GM19025 (cell line): Measurements from ENCODE around the gene C22orf15.

Experiments used
- ATAC-seq: cut with Tn5 transposase; IDR thresholded peaks from one replicate; pipeline ENCODE4 v1.9.1; 2021; ENCODE audit warnings: mild to moderate bottlenecking, low read depth, moderate library complexity; ENCODE audit not compliant: unreplicated experiment

The C22orf15 gene

DNA sequence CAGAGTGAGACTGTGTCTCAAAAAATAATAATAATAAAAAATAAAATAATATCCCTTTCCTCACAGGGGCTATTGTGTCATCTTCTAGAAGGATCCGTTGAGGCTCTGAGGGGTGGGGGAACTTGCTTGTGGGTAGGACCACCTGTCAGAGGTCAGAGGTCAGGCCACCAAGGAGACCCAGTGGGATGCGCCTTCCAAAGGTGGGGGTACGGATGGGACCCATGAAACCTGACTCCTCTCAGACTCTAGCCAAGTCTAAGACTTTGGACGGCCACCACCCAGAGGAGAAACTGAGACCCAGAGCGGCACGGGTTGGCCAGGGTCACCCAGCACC, 9.5 kb downstream of the C22orf15 start:
- ATAC-seq = no peak

DNA sequence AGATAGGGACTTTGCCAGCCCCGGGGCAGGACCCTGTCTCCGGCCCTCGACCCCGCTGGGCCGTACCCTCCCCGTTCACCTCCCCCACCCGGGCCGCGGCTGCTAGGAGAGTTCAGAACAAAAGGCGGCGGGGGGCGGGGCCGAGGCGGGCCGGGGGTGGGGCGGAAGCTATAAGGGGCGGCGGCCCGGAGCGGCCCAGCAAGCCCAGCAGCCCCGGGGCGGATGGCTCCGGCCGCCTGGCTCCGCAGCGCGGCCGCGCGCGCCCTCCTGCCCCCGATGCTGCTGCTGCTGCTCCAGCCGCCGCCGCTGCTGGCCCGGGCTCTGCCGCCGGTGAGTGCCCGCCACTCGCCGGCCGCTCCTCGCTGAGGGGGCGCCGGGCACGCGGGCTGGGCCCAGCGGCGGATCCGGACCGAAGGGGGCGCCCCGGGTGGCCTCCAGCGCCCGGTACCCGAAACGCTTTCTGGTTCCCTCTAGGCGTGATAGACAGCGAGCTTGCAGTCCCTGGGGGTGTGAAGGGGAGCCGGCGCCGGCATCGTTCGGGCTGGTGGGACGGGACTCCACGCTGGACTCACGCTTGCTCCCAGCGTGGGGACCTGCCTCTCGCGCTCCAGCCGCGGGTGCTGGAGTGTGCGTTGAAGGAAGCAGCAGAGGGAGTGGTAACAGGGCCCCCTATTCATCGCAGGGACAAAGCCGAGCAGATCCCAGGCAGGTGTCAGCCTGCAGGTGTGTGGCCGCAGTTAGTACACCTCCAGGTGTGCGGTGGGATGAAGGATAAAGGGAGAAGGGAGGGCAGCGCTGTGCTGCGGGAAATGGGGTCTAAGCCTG, 10.1 kb downstream of the C22orf15 start, which contains the start of gene MMP11:
Gene MMP11, plus strand, starts transcription at position 201 of the 825 bp plus-strand sequence. Its CDS starts 22 bp downstream, at position 223.
- no peak for ATAC-seq

DNA sequence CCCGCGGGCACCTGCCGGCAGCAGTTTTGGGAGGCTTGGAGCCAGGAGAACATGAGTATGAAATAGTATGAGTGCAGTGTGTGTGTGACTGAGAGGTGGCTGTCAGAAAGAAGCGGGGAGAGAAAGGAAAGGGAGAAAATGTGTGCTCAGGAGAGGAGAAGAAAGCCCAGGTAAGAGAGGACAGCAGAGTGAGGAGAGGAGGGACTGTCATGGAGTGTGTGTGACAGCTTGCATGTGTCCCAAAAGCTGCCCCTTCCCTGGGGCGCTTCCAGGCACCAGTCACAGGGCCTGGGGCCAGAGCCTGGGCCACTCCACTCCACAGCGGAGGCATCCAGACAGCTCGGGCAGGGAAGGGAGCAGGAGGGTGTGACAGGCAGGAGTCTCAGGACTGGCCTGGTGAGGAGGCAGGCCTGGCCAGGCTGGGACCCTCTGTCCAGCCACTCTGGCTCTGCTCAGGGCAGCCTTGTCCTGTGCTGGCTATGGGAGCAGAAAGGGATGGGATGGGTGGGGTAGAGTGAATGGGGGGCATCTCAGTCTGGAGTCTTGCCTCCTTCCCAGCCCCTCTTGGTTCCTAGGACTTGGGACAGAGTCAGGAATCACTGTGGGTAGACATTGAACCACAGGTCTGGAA, 10.8 kb downstream of the C22orf15 start:
- no peak for ATAC-seq

GRCh38 chr22:23774114-23774921, 11.5 kb downstream of the C22orf15 start:
- ATAC-seq = no peak

- ATAC-seq = no peak
Observed at GRCh38 chr22:23774922-23775436, 12.2 kb downstream of the C22orf15 start.

GRCh38 chr22:23775779-23776375, 13.1 kb downstream of the C22orf15 start:
- no peak for ATAC-seq

DNA sequence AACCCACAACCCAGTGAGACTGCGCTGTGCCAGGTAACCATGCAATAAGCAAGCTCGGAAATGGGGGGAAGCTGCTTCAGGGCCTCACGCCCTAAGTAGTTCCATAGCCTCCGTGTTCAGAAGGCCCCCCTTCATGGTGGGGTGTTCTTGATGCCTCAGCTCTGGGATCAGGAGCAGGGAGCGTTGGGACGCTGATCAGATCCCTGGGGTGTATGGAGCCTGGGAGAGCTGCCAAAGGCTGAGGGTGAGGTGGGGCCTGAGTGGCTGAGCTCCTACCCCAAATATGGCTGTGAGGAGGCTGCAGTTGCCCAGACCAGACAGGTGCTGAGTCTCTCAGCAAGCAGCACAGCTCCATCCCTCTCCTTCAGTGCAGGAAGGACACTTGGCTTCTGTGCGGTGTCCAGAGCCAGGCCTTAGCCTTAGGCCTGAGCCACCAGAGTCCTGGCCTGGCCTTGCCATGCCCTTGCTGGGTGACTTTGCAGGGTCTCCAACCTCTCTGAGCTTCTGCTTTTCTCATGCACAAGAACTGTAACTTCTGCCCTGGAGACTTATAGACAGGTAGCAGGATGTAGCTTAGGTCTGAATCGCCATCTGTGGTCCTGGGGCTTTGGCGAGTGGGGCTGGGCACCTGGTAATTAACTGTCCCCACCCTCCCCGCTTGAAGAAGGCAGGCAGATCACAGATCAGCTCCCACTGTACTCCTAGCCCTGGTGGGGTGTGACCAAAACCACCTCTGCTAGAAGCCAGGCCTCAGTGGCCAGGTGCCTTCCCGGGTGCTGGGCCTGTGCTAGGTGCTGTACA, 15.2 kb downstream of the C22orf15 start:
- ATAC-seq = no peak

DNA sequence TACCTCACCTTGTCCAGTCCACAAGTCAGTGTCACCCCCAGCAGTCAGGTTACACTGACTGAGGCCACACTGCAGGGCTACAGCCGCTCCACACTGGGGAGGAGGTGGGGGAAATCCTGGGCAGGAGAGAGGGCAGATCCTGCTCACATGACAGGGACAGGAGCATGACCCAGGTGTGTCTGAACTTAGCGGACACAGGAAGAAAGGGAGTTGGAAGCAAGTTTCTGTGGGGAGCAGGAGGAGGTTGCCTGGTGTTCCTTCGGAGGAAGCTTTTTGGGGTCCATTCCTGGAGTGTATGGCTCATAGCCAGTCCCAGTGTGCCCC, 15.7 kb downstream of the C22orf15 start:
- no peak for ATAC-seq

DNA sequence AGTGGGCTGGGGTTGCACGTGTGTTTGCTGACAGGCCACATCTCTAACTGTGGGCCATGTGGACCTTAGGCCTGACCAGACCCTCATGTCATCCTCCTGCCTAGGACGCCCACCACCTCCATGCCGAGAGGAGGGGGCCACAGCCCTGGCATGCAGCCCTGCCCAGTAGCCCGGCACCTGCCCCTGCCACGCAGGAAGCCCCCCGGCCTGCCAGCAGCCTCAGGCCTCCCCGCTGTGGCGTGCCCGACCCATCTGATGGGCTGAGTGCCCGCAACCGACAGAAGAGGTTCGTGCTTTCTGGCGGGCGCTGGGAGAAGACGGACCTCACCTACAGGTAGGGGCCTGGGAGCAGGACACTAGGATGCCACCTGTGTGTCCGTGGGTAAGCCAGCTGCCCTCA, 16.3 kb downstream of the C22orf15 start:
- ATAC-seq = no peak

GRCh38 chr22:23779731-23780130, 16.9 kb downstream of the C22orf15 start:
- no peak for ATAC-seq

DNA sequence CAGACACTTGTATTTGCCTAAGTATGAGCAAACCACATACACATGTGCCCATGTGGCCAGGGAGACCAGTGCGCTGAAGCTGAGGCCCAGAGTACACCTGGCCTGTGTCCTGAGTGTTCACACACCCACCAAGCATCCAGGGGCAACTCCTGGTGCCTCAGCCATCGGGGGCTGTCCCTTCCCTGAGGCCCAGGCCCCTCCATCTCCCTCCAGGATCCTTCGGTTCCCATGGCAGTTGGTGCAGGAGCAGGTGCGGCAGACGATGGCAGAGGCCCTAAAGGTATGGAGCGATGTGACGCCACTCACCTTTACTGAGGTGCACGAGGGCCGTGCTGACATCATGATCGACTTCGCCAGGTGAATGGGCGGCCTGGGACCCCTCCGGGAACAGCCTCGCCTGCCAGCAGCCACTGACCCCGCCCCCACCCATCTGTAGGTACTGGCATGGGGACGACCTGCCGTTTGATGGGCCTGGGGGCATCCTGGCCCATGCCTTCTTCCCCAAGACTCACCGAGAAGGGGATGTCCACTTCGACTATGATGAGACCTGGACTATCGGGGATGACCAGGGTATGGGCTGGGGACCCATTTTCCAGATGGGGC, 17.5 kb downstream of the C22orf15 start:
- ATAC-seq = no peak

GRCh38 chr22:23781065-23781464, 18.3 kb downstream of the C22orf15 start:
- ATAC-seq = no peak

DNA sequence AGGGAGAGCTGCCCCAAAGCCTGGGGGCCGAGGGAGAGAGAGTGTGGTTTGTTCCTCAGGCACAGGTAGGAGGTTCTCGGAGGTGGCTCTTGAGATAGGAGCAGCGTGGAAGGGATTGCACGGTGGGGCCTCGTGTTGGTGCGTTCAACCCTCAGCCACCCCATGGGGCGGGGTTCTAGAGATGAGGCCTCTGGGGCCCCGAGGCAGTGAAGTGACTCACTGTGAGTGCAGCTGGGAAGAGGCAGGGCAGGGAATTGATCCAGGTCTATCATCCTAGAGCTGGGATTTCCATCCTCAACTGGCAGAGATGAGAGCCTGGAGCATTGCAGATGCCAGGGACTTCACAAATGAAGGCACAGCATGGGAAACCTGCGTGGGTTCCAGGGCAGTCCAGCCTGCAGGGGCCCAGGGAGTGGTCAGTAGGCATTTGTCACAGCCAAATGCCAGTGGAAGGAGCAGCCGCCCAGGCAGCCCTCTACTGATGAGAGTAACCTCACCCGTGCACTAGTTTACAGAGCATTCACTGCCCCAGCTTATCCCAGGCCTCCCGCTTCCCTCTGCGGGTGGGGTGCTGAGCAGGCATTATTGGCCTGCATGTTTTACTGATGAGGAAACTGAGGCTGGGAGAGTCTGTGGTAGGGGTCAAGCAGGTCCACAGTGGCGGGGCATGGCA, 18.9 kb downstream of the C22orf15 start:
- no peak for ATAC-seq

DNA sequence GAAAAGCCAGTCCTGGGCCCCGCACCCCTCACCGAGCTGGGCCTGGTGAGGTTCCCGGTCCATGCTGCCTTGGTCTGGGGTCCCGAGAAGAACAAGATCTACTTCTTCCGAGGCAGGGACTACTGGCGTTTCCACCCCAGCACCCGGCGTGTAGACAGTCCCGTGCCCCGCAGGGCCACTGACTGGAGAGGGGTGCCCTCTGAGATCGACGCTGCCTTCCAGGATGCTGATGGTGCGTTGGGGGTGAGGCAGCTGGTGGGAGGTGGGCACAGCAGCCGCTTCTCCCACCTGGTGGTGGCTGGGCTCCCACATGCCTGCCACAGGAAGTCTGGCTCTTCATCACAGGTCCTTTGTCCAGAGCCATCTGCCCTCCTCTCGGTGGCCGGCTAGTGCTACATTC, 19.5 kb downstream of the C22orf15 start:
- no peak for ATAC-seq

GRCh38 chr22:23782703-23783102, 19.9 kb downstream of the C22orf15 start:
- ATAC-seq = no peak

DNA sequence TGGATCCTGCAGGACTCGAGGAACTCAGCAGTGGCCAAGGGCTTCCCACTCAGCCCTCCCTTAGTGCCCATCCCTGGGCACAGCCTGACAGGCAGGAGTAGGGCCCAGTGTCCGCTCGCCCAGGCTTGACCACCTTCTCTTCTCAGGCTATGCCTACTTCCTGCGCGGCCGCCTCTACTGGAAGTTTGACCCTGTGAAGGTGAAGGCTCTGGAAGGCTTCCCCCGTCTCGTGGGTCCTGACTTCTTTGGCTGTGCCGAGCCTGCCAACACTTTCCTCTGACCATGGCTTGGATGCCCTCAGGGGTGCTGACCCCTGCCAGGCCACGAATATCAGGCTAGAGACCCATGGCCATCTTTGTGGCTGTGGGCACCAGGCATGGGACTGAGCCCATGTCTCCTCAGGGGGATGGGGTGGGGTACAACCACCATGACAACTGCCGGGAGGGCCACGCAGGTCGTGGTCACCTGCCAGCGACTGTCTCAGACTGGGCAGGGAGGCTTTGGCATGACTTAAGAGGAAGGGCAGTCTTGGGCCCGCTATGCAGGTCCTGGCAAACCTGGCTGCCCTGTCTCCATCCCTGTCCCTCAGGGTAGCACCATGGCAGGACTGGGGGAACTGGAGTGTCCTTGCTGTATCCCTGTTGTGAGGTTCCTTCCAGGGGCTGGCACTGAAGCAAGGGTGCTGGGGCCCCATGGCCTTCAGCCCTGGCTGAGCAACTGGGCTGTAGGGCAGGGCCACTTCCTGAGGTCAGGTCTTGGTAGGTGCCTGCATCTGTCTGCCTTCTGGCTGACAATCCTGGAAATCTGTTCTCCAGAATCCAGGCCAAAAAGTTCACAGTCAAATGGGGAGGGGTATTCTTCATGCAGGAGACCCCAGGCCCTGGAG, 20.7 kb downstream of the C22orf15 start:
- ATAC-seq = no peak

- ATAC-seq = no peak
Observed at GRCh38 chr22:23784215-23784732, 21.5 kb downstream of the C22orf15 start.

- ATAC-seq = no peak
Observed at GRCh38 chr22:23786261-23786710, 23.5 kb downstream of the C22orf15 start.
